Bone marrow (tissue), 2 donors: ENCODE results near the gene ZBTB7C.
"Not testable (repeated sequence)": the region's sequence is repeated elsewhere in the genome, so short reads cannot be mapped to it uniquely, and the experiment has no call there.

Experiments
- DNase-seq, 2 donors: peaks; one replicate each; lab custom pipeline; 2025; lab: John Stamatoyannopoulos, UW

The ZBTB7C gene

GRCh38 chr18:48296581-48296980 lies 112.6 kb downstream of the ZBTB7C start:
- no peak for DNase-seq

GRCh38 chr18:48295586-48296311 lies 113.4 kb downstream of the ZBTB7C start:
- DNase-seq = no peak

GRCh38 chr18:48294899-48295585 lies 114.1 kb downstream of the ZBTB7C start:
- no peak for DNase-seq

DNA sequence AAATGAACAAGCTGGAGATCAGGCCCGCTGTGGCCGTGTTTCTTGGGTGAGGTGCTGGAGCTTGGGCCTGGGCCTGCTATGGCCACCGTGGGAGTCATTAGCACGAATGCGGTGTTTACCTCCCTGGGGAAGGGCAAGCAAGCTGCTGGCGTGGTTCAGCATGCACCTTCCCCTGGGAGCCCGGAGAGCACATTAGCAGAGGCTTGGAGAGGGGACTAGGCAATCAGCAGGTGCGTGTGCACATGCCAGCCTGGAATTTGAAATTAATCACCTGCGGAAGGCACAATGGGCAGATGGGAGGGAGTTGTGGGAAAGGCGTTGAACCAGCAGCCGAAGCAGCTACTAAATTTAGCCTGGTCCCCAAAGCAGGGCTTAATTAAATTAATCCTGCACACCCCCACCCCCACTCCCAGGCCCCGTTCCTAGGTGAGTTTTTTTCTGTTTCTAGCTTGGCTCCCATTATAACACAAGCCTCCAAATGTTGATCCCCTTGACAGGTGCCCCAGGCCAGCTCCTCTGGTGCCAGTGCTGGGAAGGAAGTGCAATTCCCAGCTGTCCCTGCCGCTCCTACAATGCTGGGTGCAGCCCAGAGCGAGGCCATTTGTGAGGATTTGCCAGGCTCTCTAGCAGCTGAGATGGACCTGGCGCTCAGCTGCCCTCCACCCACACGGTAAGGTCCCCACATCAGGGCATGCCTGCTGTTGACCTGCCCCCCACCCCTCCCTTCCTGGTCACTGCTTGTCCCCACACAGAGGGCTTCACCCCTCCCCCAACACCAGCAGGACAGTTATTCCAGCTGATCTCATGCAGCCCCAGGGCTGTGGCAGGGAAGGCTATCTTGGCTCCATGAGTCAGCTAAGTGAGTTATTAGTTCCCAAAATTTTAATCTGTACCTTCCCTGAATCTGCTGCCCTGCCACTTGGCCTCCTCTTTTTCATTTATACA lies 115.0 kb downstream of the ZBTB7C start:
- DNase-seq = no peak

DNA sequence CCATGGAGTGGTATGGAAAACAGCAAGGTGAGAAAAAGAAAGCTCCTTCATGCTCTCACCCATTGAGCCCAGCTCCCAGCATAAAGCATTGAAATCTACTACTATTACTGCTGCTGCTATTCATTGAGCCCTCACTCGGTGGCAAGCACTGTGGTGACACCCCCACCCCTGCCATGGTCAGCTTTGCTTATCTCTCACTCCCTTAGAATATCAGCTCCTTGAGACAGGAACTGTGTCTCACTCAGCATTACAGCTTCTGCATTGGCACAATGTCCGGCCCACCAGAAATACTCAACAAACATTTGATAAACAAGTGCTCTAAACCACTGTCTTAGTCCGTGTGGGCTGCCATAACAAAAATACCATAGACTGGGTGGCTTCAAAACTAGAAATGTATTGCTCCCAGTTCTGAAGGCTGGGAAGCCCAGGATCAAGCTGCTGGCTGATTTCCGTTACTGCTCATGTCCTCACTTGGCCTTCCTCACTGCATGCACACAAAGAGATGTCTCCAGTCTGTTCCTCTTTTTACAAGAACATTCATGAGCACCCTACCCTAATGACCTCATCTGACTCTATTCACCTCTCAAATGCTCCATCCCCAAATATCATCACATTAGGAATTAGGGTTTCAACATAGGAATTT lies 116.3 kb downstream of the ZBTB7C start:
- DNase-seq = no peak

DNA sequence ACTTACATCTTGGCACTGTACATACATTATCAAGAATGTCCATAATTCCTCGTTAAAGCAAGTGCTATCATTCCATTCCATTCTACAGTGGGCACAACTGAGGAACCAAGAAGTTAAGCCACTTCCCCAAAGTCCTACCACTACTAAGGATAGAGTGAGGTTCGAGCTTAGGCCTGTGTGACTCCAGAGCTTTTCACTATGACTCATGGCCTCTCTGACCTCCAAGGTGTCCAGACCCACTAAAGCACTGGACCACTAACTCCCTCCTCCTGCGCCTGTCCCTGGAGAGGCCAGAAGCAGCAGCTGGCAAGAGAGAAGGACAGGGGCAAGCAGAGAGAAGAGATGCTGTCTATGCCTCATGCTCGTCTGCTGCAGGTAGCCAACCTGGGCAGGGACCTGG lies 117.0 kb downstream of the ZBTB7C start:
- DNase-seq = no peak

DNA sequence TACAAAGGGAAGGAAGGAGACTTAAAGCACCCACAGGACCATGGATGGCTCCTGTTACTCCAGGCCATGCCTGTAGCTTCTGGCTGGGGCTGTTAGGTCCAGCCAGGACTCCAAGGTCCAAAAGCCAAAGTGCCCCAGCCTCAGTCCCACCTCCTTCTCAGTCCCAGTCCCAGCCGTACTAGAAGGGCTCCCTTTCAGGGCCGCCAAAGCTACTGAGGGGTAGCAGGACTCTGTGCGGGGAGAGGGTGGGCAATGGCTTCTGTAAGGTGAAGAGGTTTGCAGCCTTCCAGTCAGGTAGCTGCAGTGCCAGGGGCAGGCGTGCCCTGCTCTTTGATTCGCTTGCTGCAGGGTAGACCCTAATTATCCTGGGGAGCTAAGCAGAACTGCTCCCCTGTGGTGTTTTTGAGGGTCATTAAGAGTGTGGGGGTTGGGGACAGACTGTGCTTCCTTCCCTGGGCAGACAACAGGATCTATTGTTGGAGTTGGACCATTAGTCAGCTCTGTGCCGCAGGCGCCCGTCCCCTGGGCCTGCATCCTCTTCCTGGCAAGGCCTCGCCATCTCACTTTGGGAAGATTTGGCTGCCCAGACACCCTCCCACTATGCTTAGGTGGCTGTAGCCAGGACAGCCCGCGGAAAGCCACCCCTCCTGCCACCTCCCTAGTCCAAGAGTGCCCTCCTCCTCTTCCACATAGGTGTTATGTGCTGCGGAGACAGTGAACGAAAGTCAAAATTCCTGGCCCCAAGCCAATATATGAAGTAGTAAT lies 118.8 kb downstream of the ZBTB7C start:
- no peak for DNase-seq

GRCh38 chr18:48284743-48285142 lies 124.4 kb downstream of the ZBTB7C start:
- DNase-seq = no peak

DNA sequence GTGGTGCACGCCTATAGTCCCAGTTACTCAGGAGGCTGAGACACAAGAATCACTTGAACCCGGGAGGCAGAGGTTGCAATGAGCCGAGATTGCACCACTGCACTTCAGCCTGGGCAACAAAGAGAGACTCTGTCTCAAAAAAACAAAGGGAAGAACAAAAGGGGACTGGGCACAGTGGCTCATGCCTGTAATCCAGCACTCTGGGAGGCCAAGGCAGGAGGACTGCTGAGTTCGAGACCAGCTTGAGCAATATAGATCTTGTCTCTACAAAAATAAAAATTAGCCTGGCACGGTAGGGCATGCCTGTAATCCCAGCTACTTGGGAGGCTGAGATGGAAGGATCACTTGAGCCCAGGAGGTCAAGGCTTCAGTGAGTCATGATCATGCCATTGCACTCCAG lies 125.2 kb downstream of the ZBTB7C start:
- not testable (repeated sequence) for DNase-seq

DNA sequence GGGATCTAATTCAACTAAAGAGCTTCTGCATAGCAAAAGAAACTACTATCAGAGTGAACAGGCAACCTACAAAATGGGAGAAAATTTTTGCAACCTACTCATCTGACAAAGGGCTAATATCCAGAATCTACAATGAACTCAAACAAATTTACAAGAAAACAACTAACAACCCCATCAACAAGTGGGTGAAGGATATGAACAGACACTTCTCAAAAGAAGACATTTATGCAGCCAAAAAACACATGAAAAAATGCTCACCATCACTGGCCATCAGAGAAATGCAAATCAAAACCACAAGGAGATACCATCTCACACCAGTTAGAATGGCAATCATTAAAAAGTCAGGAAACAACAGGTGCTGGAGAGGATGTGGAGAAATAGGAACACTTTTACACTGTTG lies 127.7 kb downstream of the ZBTB7C start:
- DNase-seq = not testable (repeated sequence)

DNA sequence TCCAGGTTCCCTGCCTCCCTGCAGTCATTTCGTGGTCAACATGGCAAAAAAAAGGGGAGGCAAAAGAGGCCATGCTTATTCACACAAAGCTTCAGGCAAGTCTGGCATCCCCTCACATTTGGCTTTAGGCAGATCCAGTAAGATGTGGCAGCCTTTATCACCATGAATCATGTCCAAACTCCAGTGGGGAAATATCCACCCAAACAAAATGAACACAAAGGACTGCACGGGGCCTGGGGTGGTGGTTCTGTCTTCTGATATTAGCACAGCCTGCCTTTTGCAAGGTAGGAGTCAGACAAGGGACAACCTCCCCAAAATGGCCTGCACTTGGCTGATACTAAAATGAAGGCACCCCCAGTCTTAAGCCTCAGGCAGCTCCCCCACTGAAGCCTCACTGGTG lies 129.9 kb downstream of the ZBTB7C start:
- DNase-seq = no peak

DNA sequence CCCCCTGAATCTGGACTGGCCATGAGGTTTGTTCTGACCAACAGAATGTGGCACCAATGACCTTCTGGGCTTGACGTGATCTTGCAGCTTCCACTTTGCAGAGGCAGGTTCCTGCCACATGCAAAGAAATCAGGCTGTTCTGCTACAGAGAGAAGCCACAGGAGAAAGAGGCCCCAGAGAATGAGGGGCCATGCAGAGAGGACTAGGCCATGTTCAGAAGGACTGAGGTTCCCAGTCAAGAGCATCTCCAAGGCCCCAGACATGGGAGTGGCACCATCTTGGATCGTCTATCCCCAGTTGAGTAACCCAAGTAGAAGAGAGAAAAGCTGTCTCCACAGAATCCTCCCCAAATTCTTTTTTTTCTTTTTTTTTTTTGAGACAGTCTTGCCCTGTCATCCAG lies 131.1 kb downstream of the ZBTB7C start:
- no peak for DNase-seq

GRCh38 chr18:48274301-48274700 lies 134.9 kb downstream of the ZBTB7C start:
- DNase-seq = no peak

GRCh38 chr18:48270929-48271328 lies 138.3 kb downstream of the ZBTB7C start:
- no peak for DNase-seq

DNA sequence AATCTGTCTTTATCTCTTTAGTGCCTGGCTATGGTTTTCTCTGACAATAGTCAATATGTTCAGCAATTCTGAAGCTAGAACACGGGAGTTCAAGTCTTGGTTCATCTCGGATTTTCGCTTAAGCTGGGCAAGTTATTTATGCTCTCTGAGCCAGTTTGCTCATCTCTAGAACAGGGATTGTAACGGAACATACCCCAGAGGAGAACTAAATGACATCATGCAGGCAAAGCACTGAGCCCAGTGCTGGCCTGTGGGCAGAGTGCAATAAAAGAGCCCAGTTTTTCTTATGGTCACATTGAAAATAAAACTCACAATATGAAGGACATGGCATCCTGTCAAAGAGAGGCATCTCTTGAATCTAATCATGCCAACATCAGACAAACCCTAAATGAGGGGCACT lies 143.9 kb downstream of the ZBTB7C start:
- DNase-seq = no peak

DNA sequence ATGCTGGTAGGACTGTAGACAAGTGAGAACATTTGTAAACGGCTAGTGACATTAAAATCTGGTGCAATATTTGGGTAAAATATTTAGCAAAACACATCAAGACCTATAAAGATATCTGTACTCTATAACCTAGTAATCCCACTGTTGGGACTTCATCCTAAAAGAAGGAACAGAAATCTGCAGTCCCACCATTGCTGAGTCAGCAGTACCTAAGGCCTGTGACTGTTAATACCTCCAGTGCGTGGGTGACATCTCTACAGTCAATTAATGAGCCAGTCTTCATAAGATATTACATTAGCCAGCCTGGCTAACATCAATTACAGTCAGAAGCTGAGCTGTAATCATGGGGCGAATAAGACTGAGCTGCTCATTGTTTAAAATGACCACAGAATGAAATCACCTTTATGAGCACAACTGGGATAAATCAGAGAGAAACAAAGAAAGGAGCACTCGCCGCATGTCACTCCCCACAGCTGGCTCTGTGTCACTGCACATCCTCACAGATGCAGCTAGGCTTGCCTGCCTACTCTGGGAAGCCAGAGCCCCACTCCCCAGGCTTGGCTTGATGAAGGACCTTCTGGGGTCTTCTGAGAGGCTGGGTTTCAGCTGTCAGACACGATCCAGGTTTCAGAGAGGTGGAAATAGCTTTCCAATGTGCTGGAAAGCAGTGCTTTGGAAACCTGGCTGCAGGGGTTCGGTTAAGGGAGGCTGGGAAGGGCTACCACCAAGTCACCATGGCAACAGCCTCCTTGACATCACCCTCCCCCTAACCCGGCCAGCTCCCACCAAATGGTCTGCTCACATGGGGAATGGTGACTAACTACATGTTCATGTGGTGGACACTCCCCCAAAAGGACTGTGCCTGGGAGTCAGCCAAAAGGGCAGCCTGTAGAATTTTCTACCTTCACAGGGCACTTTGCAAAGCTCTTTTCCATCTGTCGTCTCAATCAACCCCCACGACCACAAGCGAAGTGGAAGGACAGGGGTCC lies 145.0 kb downstream of the ZBTB7C start:
- no peak for DNase-seq

- DNase-seq = no peak
Measured at GRCh38 chr18:48263192-48263853, 145.9 kb downstream of the ZBTB7C start.

- no peak for DNase-seq
Measured at GRCh38 chr18:48260237-48260636, 148.9 kb downstream of the ZBTB7C start.

- DNase-seq = no peak
Measured at GRCh38 chr18:48256848-48257247, 152.3 kb downstream of the ZBTB7C start.
